Keratinocyte (primary cell): ENCODE results near the gene SUSD5. TPM values are rescaled to one million over a fixed set of nuclear protein-coding genes. Genes with fewer than 3 reads are reported as not detected.

Experiments
- DNase-seq: peaks from one replicate; pipeline ENCODE4 v3.0.0-alpha.2; 2011; ENCODE audit warnings: low read depth, missing footprints, low spot score
- FAIRE-seq: peaks from 2 replicates; lab custom pipeline; 2011; peaks lifted over from hg19 to GRCh38; lab: Jason Lieb, UNC
- H2AFZ ChIP-seq: 2 replicates; pipeline ENCODE4 v1.6.0; 2012; ENCODE audit warnings: low read length, control low read depth, inconsistent platforms; ENCODE audit not compliant: control insufficient read depth
- H3K27ac ChIP-seq: 2 replicates; pipeline ENCODE4 v1.5.1; 2011; ENCODE audit warnings: low read length; ENCODE audit not compliant: control insufficient read depth, insufficient read depth
- H3K27me3 ChIP-seq: 3 replicates; pipeline ENCODE4 v1.6.0; 2011; ENCODE audit warnings: low read length; ENCODE audit not compliant: control insufficient read depth, insufficient read depth; ENCODE audit errors: extremely low read depth
- H3K36me3 ChIP-seq, 2 experiments: 2 replicates in 1 of 2; 3 replicates in 1 of 2; pipeline ENCODE4 v1.5.1; 2011; ENCODE audit warnings: low read length in 2 of 2, mild to moderate bottlenecking in 1 of 2; ENCODE audit not compliant: control insufficient read depth in 2 of 2, insufficient read depth in 2 of 2; ENCODE audit errors: extremely low read depth in 1 of 2
- H3K4me1 ChIP-seq: 3 replicates; pipeline ENCODE4 v1.5.1; 2011; ENCODE audit warnings: low read length; ENCODE audit not compliant: control insufficient read depth, insufficient read depth; ENCODE audit errors: extremely low read depth
- H3K4me2 ChIP-seq: 3 replicates; pipeline ENCODE4 v1.6.0; 2011; ENCODE audit warnings: low read depth, low read length; ENCODE audit not compliant: control insufficient read depth, insufficient read depth; ENCODE audit errors: extremely low read depth
- H3K4me3 ChIP-seq, 3 experiments: fragments of 200-600 bp in 1 of 3; sonication (generic) in 1 of 3; 2 replicates in 2 of 3; 3 replicates in 1 of 3; pipeline ENCODE4 v1.5.1; 2011 to 2016; ENCODE audit warnings: low read length in 3 of 3, mild to moderate bottlenecking in 3 of 3, control low read depth in 2 of 3, inconsistent platforms in 1 of 3, low read depth in 1 of 3, mixed read lengths in 1 of 3, mixed run types in 1 of 3, moderate library complexity in 1 of 3; ENCODE audit not compliant: control insufficient read depth in 2 of 3, insufficient read depth in 2 of 3; ENCODE audit errors: extremely low read depth in 1 of 3
- H3K79me2 ChIP-seq: 2 replicates; pipeline ENCODE4 v1.6.0; 2012; ENCODE audit warnings: low read length; ENCODE audit not compliant: control insufficient read depth, insufficient read depth
- H3K9ac ChIP-seq: 3 replicates; pipeline ENCODE4 v1.6.0; 2011; ENCODE audit warnings: low read length; ENCODE audit not compliant: control insufficient read depth, insufficient read depth; ENCODE audit errors: extremely low read depth
- H3K9me1 ChIP-seq: 3 replicates; pipeline ENCODE4 v1.6.0; 2011; ENCODE audit warnings: low read length; ENCODE audit not compliant: control insufficient read depth, insufficient read depth; ENCODE audit errors: extremely low read depth
- H3K9me3 ChIP-seq: 2 replicates; pipeline ENCODE4 v1.5.1; 2012; ENCODE audit warnings: low read depth, low read length; ENCODE audit not compliant: control insufficient read depth
- H4K20me1 ChIP-seq: 3 replicates; pipeline ENCODE4 v1.6.0; 2011; ENCODE audit warnings: low read length; ENCODE audit not compliant: control insufficient read depth, insufficient read depth; ENCODE audit errors: extremely low read depth
- CTCF ChIP-seq, 3 experiments: IDR thresholded peaks in 1 of 3; conservative IDR thresholded peaks in 1 of 3; optimal IDR thresholded peaks in 1 of 3; 2 replicates in 2 of 3; 3 replicates in 1 of 3; pipeline versions ENCODE3 to v1.5.1; 2011; ENCODE audit warnings: low read length in 3 of 3, mild to moderate bottlenecking in 3 of 3, moderate library complexity in 2 of 3, control low read depth in 1 of 3, inconsistent platforms in 1 of 3; ENCODE audit not compliant: insufficient read depth in 2 of 3; ENCODE audit errors: extremely low read depth in 1 of 3
- EZH2 ChIP-seq: IDR thresholded peaks from one replicate; pipeline ENCODE4 v1.6.1; 2012; ENCODE audit warnings: inconsistent platforms, mild to moderate bottlenecking, low read length, moderate library complexity
- dilution Hi-C: fragments of 300-500 bp; cut with MboI; formaldehyde crosslinking; loops from one replicate; pipeline ENCODE4 v1.7.0; 2020; ENCODE audit warnings: low sequenced_read_pairs; ENCODE audit not compliant: extremely low pct_ligation_motif_present
- polyA plus RNA-seq, 5 experiments: library from polyadenylated mRNA; depleted of rRNA in 3 of 5; stranded (reverse) in 3 of 5; stranded (forward) in 1 of 5; unstranded in 1 of 5; fragments of >200 nt; gene quantifications; 1 replicate in 1 of 5; 2 replicates in 3 of 5; 3 replicates in 1 of 5; pipeline versions ENCODE4 v1.2.1 to v1.2.3, GENCODE V29; 2011 to 2012; ENCODE audit warnings: missing spikeins in 2 of 5, low read depth in 1 of 5, low replicate concordance in 1 of 5
- small RNA-seq, 3 experiments: library from RNA; depleted of rRNA; stranded (forward); fragments of <200 nt; gene quantifications; one replicate each; pipeline ENCODE3, GENCODE V24; 2012; ENCODE audit warnings: low read depth in 3 of 3, low replicate concordance in 1 of 3; ENCODE audit not compliant: insufficient read length in 3 of 3

SUSD5 gene
- polyA plus RNA-seq, 1 donor (not counting 4 experiments of a cell fraction or from before 2014, with no cell fraction given): 0.05 TPM

GRCh38 chr3:33103034-33103433 lies 115.6 kb downstream of the SUSD5 start:
- Histone ChIP-seq H3K9me3 (no peaks in the 10 kb centered on the region), H3K4me3 (no peak overlapping the region), H3K36me3 (no peaks in the 10 kb centered on the region), H4K20me1 (no peaks in the 10 kb centered on the region), H3K4me1 (no peaks in the 10 kb centered on the region), H3K4me2 (no peak overlapping the region), H3K9me1 (no peaks in the 10 kb centered on the region), H3K27ac (no peak overlapping the region), H3K9ac (no peak overlapping the region), H3K79me2 (no peaks in the 10 kb centered on the region), H3K27me3 (no peaks in the 10 kb centered on the region), H2AFZ (no peak overlapping the region)
- FAIRE-seq (no peak), DNase-seq (no peak)
- dilution Hi-C loops: no loop called here
- TF ChIP-seq CTCF (optimal IDR thresholded peaks at IDR 0.05 in 1 of 3, IDR thresholded peaks at IDR 0.05 in 1 of 3, conservative IDR thresholded peaks at IDR 0.05 in 1 of 3; ENCODE audit: extremely low read depth in 1 of 3, insufficient read depth in 2 of 3, low read length in 3 of 3) (no peak), EZH2 (no peak)

- no peaks in the 10 kb centered on the region for H3K9me3 ChIP-seq
- H2AFZ ChIP-seq: no peak overlapping the region
- H3K27me3 ChIP-seq: no peaks in the 10 kb centered on the region
- no peak overlapping the region for H3K27ac ChIP-seq
- no peaks in the 10 kb centered on the region for H3K36me3 ChIP-seq
- dilution Hi-C loops: no loop called here
- peaks cover 5% of the 10 kb centered on the region for H3K4me1 ChIP-seq
- peaks cover 17% of the 10 kb centered on the region for H3K79me2 ChIP-seq
- no peak for DNase-seq
- H3K4me2 ChIP-seq: no peak overlapping the region
- peaks cover 3% of the 10 kb centered on the region for H3K9me1 ChIP-seq
- no peak overlapping the region for H3K9ac ChIP-seq
- TF ChIP-seq EZH2 (no peak), CTCF (optimal IDR thresholded peaks at IDR 0.05 in 1 of 3, IDR thresholded peaks at IDR 0.05 in 1 of 3, conservative IDR thresholded peaks at IDR 0.05 in 1 of 3; ENCODE audit: extremely low read depth in 1 of 3, insufficient read depth in 2 of 3, low read length in 3 of 3) (no peak)
- H4K20me1 ChIP-seq: peaks cover 3% of the 10 kb centered on the region
- no peak overlapping the region for H3K4me3 ChIP-seq
- FAIRE-seq: no peak
Measured at GRCh38 chr3:33100229-33100628, 118.4 kb downstream of the SUSD5 start.

Small RNAs within 50 kb of the gene (small RNA-seq; reads per million reads assigned to genes)
- gene AC123900.1 (0 reads per million in 3 experiments), gene RN7SL296P (0 to 0.25 (median 0) reads per million in 3 experiments)

Other genes starting within 250 kb of the SUSD5 start
- 51.1 to 80.2 TPM (median 60.4 TPM) in 3 replicates for gene GLB1, start 121.7 kb downstream of the SUSD5 start, polyA plus RNA-seq
- 1.6 to 5.7 TPM (median 2.6 TPM) in 3 replicates for gene TMPPE, start 121.7 kb downstream of the SUSD5 start, polyA plus RNA-seq
- gene CRTAP, start 104.8 kb downstream of the SUSD5 start, polyA plus RNA-seq: 121 to 170 TPM (median 152 TPM) in 3 replicates
- 21.4 to 31.3 TPM (median 25.9 TPM) in 3 replicates for gene FBXL2, start 58.6 kb upstream of the SUSD5 start, polyA plus RNA-seq
- gene UBP1, start 221.6 kb upstream of the SUSD5 start, polyA plus RNA-seq: 62.9 to 90.5 TPM (median 82.4 TPM) in 3 replicates